Fibroblast of mammary gland (primary cell): ENCODE results near the gene KRT16.
"Not testable (repeated sequence)": the region's sequence is repeated elsewhere in the genome, so short reads cannot be mapped to it uniquely, and the experiment has no call there.

Source experiments
- DNase-seq: peaks from one replicate; pipeline ENCODE4 v3.0.0-alpha.2; 2010; ENCODE audit warnings: low read depth
- H3K4me3 ChIP-seq: 2 replicates; pipeline ENCODE4 v1.5.1; 2011; ENCODE audit warnings: low read depth, mild to moderate bottlenecking, low read length, moderate library complexity; ENCODE audit not compliant: control insufficient read depth
- TF ChIP-seq, protein P1 (sequence below): conservative IDR thresholded peaks from 2 replicates; pipeline ENCODE4 v1.5.1; 2011; ENCODE audit warnings: low read depth, low read length, inconsistent platforms; ENCODE audit not compliant: control insufficient read depth, insufficient read depth

KRT16 gene

DNA sequence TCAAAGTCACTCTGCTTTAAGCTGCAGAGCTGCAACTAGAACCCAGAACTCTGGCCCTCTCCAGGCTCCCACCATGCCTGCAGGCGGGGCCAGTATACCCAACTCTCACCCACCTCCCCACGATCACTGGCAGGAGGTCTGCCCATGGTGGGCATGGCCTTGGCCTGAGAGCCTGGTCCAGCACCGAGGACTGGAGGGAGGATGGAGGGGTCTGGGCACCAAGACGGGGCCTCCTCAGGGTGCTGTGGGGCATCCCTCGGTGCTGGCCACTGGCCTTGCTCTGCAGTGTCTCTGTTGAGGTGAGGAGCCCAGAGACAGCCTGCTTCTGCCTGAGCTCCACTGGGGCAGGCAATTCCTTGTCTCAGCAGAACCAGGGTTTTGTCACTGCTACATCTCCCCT is 1.5 kb upstream of the KRT16 start:
- no peak for DNase-seq
- TF ChIP-seq, protein P1, sequence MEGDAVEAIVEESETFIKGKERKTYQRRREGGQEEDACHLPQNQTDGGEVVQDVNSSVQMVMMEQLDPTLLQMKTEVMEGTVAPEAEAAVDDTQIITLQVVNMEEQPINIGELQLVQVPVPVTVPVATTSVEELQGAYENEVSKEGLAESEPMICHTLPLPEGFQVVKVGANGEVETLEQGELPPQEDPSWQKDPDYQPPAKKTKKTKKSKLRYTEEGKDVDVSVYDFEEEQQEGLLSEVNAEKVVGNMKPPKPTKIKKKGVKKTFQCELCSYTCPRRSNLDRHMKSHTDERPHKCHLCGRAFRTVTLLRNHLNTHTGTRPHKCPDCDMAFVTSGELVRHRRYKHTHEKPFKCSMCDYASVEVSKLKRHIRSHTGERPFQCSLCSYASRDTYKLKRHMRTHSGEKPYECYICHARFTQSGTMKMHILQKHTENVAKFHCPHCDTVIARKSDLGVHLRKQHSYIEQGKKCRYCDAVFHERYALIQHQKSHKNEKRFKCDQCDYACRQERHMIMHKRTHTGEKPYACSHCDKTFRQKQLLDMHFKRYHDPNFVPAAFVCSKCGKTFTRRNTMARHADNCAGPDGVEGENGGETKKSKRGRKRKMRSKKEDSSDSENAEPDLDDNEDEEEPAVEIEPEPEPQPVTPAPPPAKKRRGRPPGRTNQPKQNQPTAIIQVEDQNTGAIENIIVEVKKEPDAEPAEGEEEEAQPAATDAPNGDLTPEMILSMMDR = no peak
- no peak overlapping the region for H3K4me3 ChIP-seq

GRCh38 chr17:41613277-41614082 is 913 bp upstream of the KRT16 start:
- DNase-seq = no peak
- TF ChIP-seq, protein P1 = no peak
- no peak overlapping the region for H3K4me3 ChIP-seq

DNA sequence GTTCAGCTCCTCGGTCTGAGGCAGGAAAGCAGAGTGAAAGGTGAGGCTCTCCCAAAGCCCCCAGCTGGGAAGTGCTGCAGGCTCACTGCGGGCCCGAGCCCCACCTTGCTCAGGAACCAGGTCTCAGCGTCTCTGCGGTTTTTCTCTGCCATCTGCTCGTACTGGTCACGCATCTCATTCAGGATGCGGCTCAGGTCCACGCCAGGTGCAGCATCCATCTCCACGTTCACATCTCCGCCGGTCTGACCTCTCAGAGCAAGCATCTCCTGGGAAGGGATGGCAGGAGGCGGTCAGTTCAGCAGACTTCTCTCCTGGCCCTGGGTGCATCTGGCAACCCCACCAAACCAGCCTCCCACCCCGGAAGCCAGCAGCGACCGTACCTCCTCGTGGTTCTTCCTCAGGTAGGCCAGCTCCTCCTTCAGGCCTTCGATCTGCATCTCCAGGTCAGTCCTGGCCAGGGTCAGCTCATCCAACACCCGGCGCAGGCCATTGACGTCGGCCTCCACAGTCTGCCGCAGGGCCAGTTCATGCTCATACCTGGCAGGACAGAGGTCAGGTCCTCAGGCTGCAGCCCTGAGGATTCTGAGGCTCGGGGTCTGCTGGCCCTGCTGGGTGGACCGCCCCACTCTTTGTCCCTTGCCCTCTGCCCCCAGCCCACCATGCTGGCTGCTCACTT is 1.5 kb downstream of the KRT16 start:
- no peak overlapping the region for H3K4me3 ChIP-seq
- DNase-seq = no peak
- TF ChIP-seq, protein P1 = no peak

DNA sequence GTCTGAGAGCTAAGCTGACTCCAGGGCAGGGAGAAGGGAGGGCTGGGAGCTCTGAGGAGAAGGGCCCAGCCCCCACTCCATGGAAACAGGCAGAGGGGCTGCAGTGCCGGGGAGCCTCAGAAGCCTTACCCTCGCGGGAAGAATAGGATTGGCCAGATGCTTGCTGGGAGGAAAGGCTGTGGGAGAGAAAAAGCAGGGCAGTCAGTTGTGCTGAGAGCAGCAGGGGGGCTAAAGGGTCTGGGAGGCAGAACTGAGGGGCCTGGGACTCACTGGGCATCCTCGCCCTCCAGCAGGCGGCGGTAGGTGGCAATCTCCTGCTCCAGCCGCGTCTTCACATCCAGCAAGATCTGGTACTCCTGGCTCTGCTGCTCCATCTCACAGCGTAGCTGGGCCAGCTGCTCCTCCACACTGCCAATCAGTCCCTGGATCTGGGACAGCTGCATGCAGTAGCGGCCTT is 2.5 kb downstream of the KRT16 start:
- not testable (repeated sequence) for H3K4me3 ChIP-seq, DNase-seq
- TF ChIP-seq, protein P1 = peak; percentile 18

DNA sequence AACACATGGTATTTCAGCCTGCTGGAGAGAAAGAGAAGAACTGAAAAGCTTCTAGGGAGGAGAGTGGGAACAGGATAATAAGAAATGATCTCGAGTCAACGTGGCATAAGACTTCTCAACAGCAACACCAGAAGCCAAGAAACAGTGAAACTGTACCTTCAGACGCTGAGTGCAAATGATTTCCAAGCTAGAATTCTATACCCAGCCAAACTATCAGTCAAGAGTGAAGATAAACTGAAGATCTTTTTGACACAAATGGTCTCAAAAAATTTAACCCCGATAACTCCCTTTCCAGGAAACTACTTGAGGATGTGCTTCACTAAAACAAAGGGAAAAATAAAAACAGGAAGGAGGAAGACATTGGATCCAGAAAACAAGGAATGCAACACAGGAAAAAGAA is 5.6 kb downstream of the KRT16 start:
- H3K4me3 ChIP-seq, DNase-seq: not testable (repeated sequence)

- no peak overlapping the region for H3K4me3 ChIP-seq
- TF ChIP-seq, protein P1 = no peak
These were observed 10.0 kb downstream of the KRT16 start for GRCh38 chr17:41602524-41602923.

DNA sequence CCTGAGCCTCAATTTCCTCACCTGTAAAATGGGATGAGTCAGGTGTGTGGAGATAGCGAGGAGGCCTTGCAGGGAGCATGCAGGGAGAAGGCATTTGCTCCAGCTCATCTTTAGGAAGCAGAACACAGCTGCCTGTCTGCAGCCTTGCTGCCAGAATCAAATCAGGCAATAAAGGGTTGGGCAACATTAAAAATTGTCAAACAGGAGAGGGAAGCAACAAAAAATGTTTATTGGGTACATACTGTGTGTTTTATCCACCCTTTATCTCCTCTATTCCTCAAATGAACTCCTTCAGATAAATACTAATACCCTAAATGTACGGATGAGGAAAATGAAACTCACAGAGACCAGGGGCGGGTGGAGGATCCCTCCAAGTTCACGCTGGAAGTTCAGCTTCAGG is 12.2 kb downstream of the KRT16 start:
- no peak overlapping the region for H3K4me3 ChIP-seq
- DNase-seq = no peak
- TF ChIP-seq, protein P1 = no peak

More at GRCh38 chr17:41602524-41602923, 10.0 kb downstream of the KRT16 start:
- DNase-seq = no peak
